AG10803 (cell line): Measurements from ENCODE around the gene PHACTR1.

Experiments used
- DNase-seq: peaks from one replicate; pipeline ENCODE4 v3.0.0; 2010; ENCODE audit warnings: low read depth
- H3K4me3 ChIP-seq: 2 replicates; pipeline ENCODE4 v1.5.1; 2011; ENCODE audit warnings: mild to moderate bottlenecking, low read length, control low read depth
- CTCF ChIP-seq: conservative IDR thresholded peaks from 2 replicates; pipeline ENCODE4 v1.5.1; 2011; ENCODE audit warnings: mild to moderate bottlenecking, low read length, control low read depth, inconsistent platforms

Gene PHACTR1

GRCh38 chr6:13026557-13026956 is 310.0 kb downstream of the PHACTR1 start:
- TF ChIP-seq CTCF = no peak
- DNase-seq = no peak
- H3K4me3 ChIP-seq = no peak overlapping the region

GRCh38 chr6:13027207-13027606 is 310.6 kb downstream of the PHACTR1 start:
- no peak overlapping the region for H3K4me3 ChIP-seq
- no peak for DNase-seq
- no peak for TF ChIP-seq CTCF

- no peak for TF ChIP-seq CTCF
- H3K4me3 ChIP-seq = no peak overlapping the region
- DNase-seq = peak; percentile 33
Observed at GRCh38 chr6:13030396-13030795, 313.8 kb downstream of the PHACTR1 start.

- DNase-seq = no peak
- no peak overlapping the region for H3K4me3 ChIP-seq
- no peak for TF ChIP-seq CTCF
Observed at GRCh38 chr6:13032566-13032965, 316.0 kb downstream of the PHACTR1 start.

GRCh38 chr6:13033145-13033544 is 316.6 kb downstream of the PHACTR1 start:
- TF ChIP-seq CTCF = no peak
- no peak for DNase-seq
- no peak overlapping the region for H3K4me3 ChIP-seq

GRCh38 chr6:13034316-13034715 is 317.7 kb downstream of the PHACTR1 start:
- no peak overlapping the region for H3K4me3 ChIP-seq
- no peak for TF ChIP-seq CTCF
- no peak for DNase-seq

- no peak for DNase-seq
Observed at GRCh38 chr6:13035606-13036005, 319.0 kb downstream of the PHACTR1 start.

More at GRCh38 chr6:13035606-13036005, 319.0 kb downstream of the PHACTR1 start:
- H3K4me3 ChIP-seq = no peak overlapping the region
- no peak for TF ChIP-seq CTCF
